ENCODE data around the gene ELN.

The ELN gene

GRCh38 chr7:74093671-74094223, 65.8 kb downstream of the ELN start:
- H3K27me3 ChIP-seq (ENCODE audit: control insufficient read depth in 2 of 2, insufficient read depth in 2 of 2, low read length in 2 of 2): no peaks in the 10 kb centered on the region
- peaks cover 0 to 2% of the 10 kb centered on the region in 2 donors for H3K36me3 ChIP-seq (ENCODE audit: control insufficient read depth in 2 of 2, insufficient read depth in 2 of 2, low read length in 2 of 2)
- H3K9ac ChIP-seq (ENCODE audit: low read depth in 1 of 2, low read length in 2 of 2): peak overlapping the region; percentile 6 to 53
- peak overlapping the region; percentile 74 to 80 for H3K27ac ChIP-seq (ENCODE audit: low read depth in 2 of 2, low read length in 2 of 2)
- no peaks in the 10 kb centered on the region for H3K9me3 ChIP-seq (ENCODE audit: control insufficient read depth in 2 of 2, low read length in 2 of 2)
- peaks cover 6 to 13% of the 10 kb centered on the region in 2 donors for H3K4me1 ChIP-seq (ENCODE audit: control insufficient read depth in 2 of 2, insufficient read depth in 2 of 2, low read length in 2 of 2)
- H3K4me3 ChIP-seq (ENCODE audit: low read length in 2 of 2): peak overlapping the region; percentile 28 to 67

GRCh38 chr7:74094224-74095101, 66.5 kb downstream of the ELN start:
- H3K36me3 ChIP-seq (ENCODE audit: control insufficient read depth in 2 of 2, insufficient read depth in 2 of 2, low read length in 2 of 2): peaks cover 0 to 2% of the 10 kb centered on the region in 2 donors
- H3K4me1 ChIP-seq (ENCODE audit: control insufficient read depth in 2 of 2, insufficient read depth in 2 of 2, low read length in 2 of 2): peaks cover 6 to 13% of the 10 kb centered on the region in 2 donors
- H3K4me3 ChIP-seq (ENCODE audit: low read length in 2 of 2): peak overlapping the region; percentile 59 to 67

GRCh38 chr7:74095135-74095534, 67.2 kb downstream of the ELN start:
- Histone ChIP-seq H3K27me3 (ENCODE audit: control insufficient read depth in 2 of 2, insufficient read depth in 2 of 2, low read length in 2 of 2) (no peaks in the 10 kb centered on the region), H3K4me1 (ENCODE audit: control insufficient read depth in 2 of 2, insufficient read depth in 2 of 2, low read length in 2 of 2) (peaks cover 6 to 13% of the 10 kb centered on the region in 2 donors), H3K9ac (ENCODE audit: low read depth in 1 of 2, low read length in 2 of 2) (peak overlapping the region in 1 of 2 donors; percentile 53), H3K4me3 (ENCODE audit: low read length in 2 of 2) (peak overlapping the region in 1 of 2 donors; percentile 67), H3K36me3 (ENCODE audit: control insufficient read depth in 2 of 2, insufficient read depth in 2 of 2, low read length in 2 of 2) (peaks cover 0 to 2% of the 10 kb centered on the region in 2 donors), H3K27ac (ENCODE audit: low read depth in 2 of 2, low read length in 2 of 2) (peak overlapping the region in 1 of 2 donors; percentile 80), H3K9me3 (ENCODE audit: control insufficient read depth in 2 of 2, low read length in 2 of 2) (no peaks in the 10 kb centered on the region)

More at GRCh38 chr7:74094224-74095101, 66.5 kb downstream of the ELN start:
- no peaks in the 10 kb centered on the region for H3K27me3 ChIP-seq (ENCODE audit: control insufficient read depth in 2 of 2, insufficient read depth in 2 of 2, low read length in 2 of 2)
- H3K9me3 ChIP-seq (ENCODE audit: control insufficient read depth in 2 of 2, low read length in 2 of 2): no peaks in the 10 kb centered on the region
- H3K27ac ChIP-seq (ENCODE audit: low read depth in 2 of 2, low read length in 2 of 2): peak overlapping the region; percentile 74 to 80
- peak overlapping the region; percentile 53 to 56 for H3K9ac ChIP-seq (ENCODE audit: low read depth in 1 of 2, low read length in 2 of 2)

GRCh38 chr7:74097937-74098614, 70.1 kb downstream of the ELN start:
- no peak overlapping the region for H3K4me3 ChIP-seq (ENCODE audit: low read length in 2 of 2)
- H3K4me1 ChIP-seq (ENCODE audit: control insufficient read depth in 2 of 2, insufficient read depth in 2 of 2, low read length in 2 of 2): peaks cover 0 to 10% of the 10 kb centered on the region in 2 donors
- no peak overlapping the region for H3K9ac ChIP-seq (ENCODE audit: low read depth in 1 of 2, low read length in 2 of 2)
- peaks cover 0 to 6% of the 10 kb centered on the region in 2 donors for H3K36me3 ChIP-seq (ENCODE audit: control insufficient read depth in 2 of 2, insufficient read depth in 2 of 2, low read length in 2 of 2)
- peak overlapping the region; percentile 49 to 55 for H3K27ac ChIP-seq (ENCODE audit: low read depth in 2 of 2, low read length in 2 of 2)
- H3K27me3 ChIP-seq (ENCODE audit: control insufficient read depth in 2 of 2, insufficient read depth in 2 of 2, low read length in 2 of 2): no peaks in the 10 kb centered on the region
- H3K9me3 ChIP-seq (ENCODE audit: control insufficient read depth in 2 of 2, low read length in 2 of 2): no peaks in the 10 kb centered on the region

GRCh38 chr7:74099031-74099430, 71.1 kb downstream of the ELN start:
- Histone ChIP-seq H3K36me3 (ENCODE audit: control insufficient read depth in 2 of 2, insufficient read depth in 2 of 2, low read length in 2 of 2) (peaks cover 0 to 6% of the 10 kb centered on the region in 2 donors), H3K4me3 (ENCODE audit: low read length in 2 of 2) (no peak overlapping the region), H3K27me3 (ENCODE audit: control insufficient read depth in 2 of 2, insufficient read depth in 2 of 2, low read length in 2 of 2) (no peaks in the 10 kb centered on the region), H3K27ac (ENCODE audit: low read depth in 2 of 2, low read length in 2 of 2) (no peak overlapping the region), H3K9ac (ENCODE audit: low read depth in 1 of 2, low read length in 2 of 2) (no peak overlapping the region), H3K4me1 (ENCODE audit: control insufficient read depth in 2 of 2, insufficient read depth in 2 of 2, low read length in 2 of 2) (peaks cover 0 to 4% of the 10 kb centered on the region in 2 donors), H3K9me3 (ENCODE audit: control insufficient read depth in 2 of 2, low read length in 2 of 2) (no peaks in the 10 kb centered on the region)

- Histone ChIP-seq H3K9ac (ENCODE audit: low read depth in 1 of 2, low read length in 2 of 2) (no peak overlapping the region), H3K4me3 (ENCODE audit: low read length in 2 of 2) (no peak overlapping the region), H3K4me1 (ENCODE audit: control insufficient read depth in 2 of 2, insufficient read depth in 2 of 2, low read length in 2 of 2) (no peaks in the 10 kb centered on the region), H3K36me3 (ENCODE audit: control insufficient read depth in 2 of 2, insufficient read depth in 2 of 2, low read length in 2 of 2) (peaks cover 6 to 11% of the 10 kb centered on the region in 2 donors), H3K9me3 (ENCODE audit: control insufficient read depth in 2 of 2, low read length in 2 of 2) (no peaks in the 10 kb centered on the region), H3K27me3 (ENCODE audit: control insufficient read depth in 2 of 2, insufficient read depth in 2 of 2, low read length in 2 of 2) (no peaks in the 10 kb centered on the region), H3K27ac (ENCODE audit: low read depth in 2 of 2, low read length in 2 of 2) (peak overlapping the region; percentile 23 to 43)
Observed at GRCh38 chr7:74101061-74101681, 73.2 kb downstream of the ELN start.

GRCh38 chr7:74103219-74103772, 75.3 kb downstream of the ELN start:
- H3K36me3 ChIP-seq (ENCODE audit: control insufficient read depth in 2 of 2, insufficient read depth in 2 of 2, low read length in 2 of 2): peaks cover 14 to 16% of the 10 kb centered on the region in 2 donors
- no peak overlapping the region for H3K9ac ChIP-seq (ENCODE audit: low read depth in 1 of 2, low read length in 2 of 2)
- H3K27me3 ChIP-seq (ENCODE audit: control insufficient read depth in 2 of 2, insufficient read depth in 2 of 2, low read length in 2 of 2): no peaks in the 10 kb centered on the region

GRCh38 chr7:74104702-74105101, 76.7 kb downstream of the ELN start:
- no peak overlapping the region for H3K27ac ChIP-seq (ENCODE audit: low read depth in 2 of 2, low read length in 2 of 2)

More at GRCh38 chr7:74103219-74103772, 75.3 kb downstream of the ELN start:
- H3K4me3 ChIP-seq (ENCODE audit: low read length in 2 of 2): no peak overlapping the region
- H3K4me1 ChIP-seq (ENCODE audit: control insufficient read depth in 2 of 2, insufficient read depth in 2 of 2, low read length in 2 of 2): no peaks in the 10 kb centered on the region
- no peaks in the 10 kb centered on the region for H3K9me3 ChIP-seq (ENCODE audit: control insufficient read depth in 2 of 2, low read length in 2 of 2)
- no peak overlapping the region for H3K27ac ChIP-seq (ENCODE audit: low read depth in 2 of 2, low read length in 2 of 2)

GRCh38 chr7:74105992-74106391, 78.0 kb downstream of the ELN start:
- Histone ChIP-seq H3K9me3 (ENCODE audit: control insufficient read depth in 2 of 2, low read length in 2 of 2) (no peaks in the 10 kb centered on the region), H3K4me1 (ENCODE audit: control insufficient read depth in 2 of 2, insufficient read depth in 2 of 2, low read length in 2 of 2) (no peaks in the 10 kb centered on the region), H3K27me3 (ENCODE audit: control insufficient read depth in 2 of 2, insufficient read depth in 2 of 2, low read length in 2 of 2) (no peaks in the 10 kb centered on the region), H3K9ac (ENCODE audit: low read depth in 1 of 2, low read length in 2 of 2) (no peak overlapping the region), H3K4me3 (ENCODE audit: low read length in 2 of 2) (no peak overlapping the region), H3K36me3 (ENCODE audit: control insufficient read depth in 2 of 2, insufficient read depth in 2 of 2, low read length in 2 of 2) (peaks cover 20 to 26% of the 10 kb centered on the region in 2 donors), H3K27ac (ENCODE audit: low read depth in 2 of 2, low read length in 2 of 2) (no peak overlapping the region)

More at GRCh38 chr7:74104702-74105101, 76.7 kb downstream of the ELN start:
- Histone ChIP-seq H3K4me1 (ENCODE audit: control insufficient read depth in 2 of 2, insufficient read depth in 2 of 2, low read length in 2 of 2) (no peaks in the 10 kb centered on the region), H3K36me3 (ENCODE audit: control insufficient read depth in 2 of 2, insufficient read depth in 2 of 2, low read length in 2 of 2) (peaks cover 16 to 24% of the 10 kb centered on the region in 2 donors), H3K27me3 (ENCODE audit: control insufficient read depth in 2 of 2, insufficient read depth in 2 of 2, low read length in 2 of 2) (no peaks in the 10 kb centered on the region), H3K4me3 (ENCODE audit: low read length in 2 of 2) (no peak overlapping the region), H3K9me3 (ENCODE audit: control insufficient read depth in 2 of 2, low read length in 2 of 2) (no peaks in the 10 kb centered on the region), H3K9ac (ENCODE audit: low read depth in 1 of 2, low read length in 2 of 2) (no peak overlapping the region)
